Fibroblast of lung (primary cell): ENCODE measurements around the gene PLEKHA5.

Experiments used
- EZH2 ChIP-seq: IDR thresholded peaks from 2 replicates; pipeline ENCODE4 v1.5.1; 2012; ENCODE audit warnings: low read length, control low read depth, mild to moderate bottlenecking; ENCODE audit errors: missing control alignments
- TF ChIP-seq, protein P1 (sequence below), 2 donors: IDR thresholded peaks in 1 of 2; conservative IDR thresholded peaks in 1 of 2; 1 replicate in 1 of 2; 2 replicates in 1 of 2; pipeline ENCODE4 v1.5.1; 2011 to 2012; ENCODE audit warnings: low read length in 2 of 2, control low read depth in 1 of 2, inconsistent platforms in 1 of 2, low read depth in 1 of 2, mild to moderate bottlenecking in 1 of 2

DNA sequence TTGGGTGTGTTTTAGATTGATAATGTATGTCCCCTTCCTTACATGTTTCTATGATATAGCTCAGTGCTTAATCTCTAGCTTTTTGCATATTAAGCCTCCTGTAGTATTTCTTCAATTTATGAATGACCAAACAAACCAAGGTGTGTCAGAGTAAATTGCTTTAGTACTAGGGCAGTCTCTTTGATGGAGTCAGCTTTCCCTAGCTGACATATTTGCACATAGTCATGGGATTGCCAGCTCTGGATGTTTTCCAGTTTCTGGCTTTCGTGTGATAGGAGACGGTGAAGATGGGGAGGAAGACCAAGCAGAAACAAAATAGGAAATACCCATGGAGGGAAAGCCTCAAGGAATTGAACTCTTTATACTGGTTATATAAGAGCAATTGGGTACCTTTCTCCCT lies 148.9 kb downstream of the PLEKHA5 start:
- TF ChIP-seq, protein P1, sequence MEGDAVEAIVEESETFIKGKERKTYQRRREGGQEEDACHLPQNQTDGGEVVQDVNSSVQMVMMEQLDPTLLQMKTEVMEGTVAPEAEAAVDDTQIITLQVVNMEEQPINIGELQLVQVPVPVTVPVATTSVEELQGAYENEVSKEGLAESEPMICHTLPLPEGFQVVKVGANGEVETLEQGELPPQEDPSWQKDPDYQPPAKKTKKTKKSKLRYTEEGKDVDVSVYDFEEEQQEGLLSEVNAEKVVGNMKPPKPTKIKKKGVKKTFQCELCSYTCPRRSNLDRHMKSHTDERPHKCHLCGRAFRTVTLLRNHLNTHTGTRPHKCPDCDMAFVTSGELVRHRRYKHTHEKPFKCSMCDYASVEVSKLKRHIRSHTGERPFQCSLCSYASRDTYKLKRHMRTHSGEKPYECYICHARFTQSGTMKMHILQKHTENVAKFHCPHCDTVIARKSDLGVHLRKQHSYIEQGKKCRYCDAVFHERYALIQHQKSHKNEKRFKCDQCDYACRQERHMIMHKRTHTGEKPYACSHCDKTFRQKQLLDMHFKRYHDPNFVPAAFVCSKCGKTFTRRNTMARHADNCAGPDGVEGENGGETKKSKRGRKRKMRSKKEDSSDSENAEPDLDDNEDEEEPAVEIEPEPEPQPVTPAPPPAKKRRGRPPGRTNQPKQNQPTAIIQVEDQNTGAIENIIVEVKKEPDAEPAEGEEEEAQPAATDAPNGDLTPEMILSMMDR (conservative IDR thresholded peaks at IDR 0.05 in 1 of 2, IDR thresholded peaks at IDR 0.05 in 1 of 2; ENCODE audit: low read depth in 1 of 2, low read length in 2 of 2): no peak
- no peak for TF ChIP-seq EZH2
